ENCODE data around the gene FASN. TPM values are rescaled to one million over a fixed set of nuclear protein-coding genes. Genes with fewer than 3 reads are reported as not detected.

Gene FASN
- total and polyA plus RNA-seq, 2 of the 13 experiments (the other 11 are each of a cell fraction or from before 2014, with no cell fraction given), result 51.7 to 101 TPM

DNA sequence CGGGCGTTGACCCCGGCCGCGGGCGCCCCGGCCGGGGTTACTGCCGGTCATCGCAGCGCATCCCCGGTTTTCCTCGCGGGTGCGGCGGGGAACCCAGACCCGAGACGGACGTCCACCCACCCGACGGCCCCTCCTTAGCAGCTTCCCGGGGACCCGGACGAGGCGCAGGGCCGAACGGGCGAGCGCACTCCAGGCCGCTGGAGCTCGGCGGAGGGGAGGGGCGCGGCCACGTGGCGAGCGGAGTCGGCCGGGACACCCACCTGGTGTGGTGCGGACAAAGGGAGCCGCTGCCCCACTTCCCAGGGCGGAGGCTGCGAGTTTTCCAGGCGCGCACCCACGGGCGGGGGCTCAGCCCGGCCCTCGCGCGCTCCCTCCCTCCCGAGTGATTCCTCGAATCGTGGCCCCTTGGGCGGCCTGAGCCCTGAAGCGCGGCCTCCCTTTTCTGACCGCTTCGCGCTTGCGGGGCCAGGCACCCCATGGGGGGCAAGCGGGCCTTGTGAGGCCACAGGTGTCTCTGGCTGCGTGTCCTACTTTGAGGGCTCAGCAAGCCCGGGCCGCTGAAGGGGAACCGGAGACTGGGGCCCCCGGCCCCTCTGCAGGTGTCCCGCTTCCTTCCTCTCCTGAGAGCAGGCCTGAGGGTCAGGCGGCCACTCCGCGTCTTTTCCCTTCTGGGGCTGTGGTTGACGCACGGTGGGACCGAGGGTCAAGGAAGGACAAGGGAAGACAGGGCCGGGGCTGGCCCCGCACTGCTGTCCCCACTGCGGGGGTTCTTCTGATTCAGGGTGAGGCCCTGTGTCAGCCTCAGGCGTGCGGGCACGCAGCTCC lies 1.1 kb upstream of the FASN start (continued):
- TF ChIP-seq ZNF335 (CRISPR knock-in tag; IDR thresholded peaks at IDR 0.05) (no peak), TBL1XR1 (IDR thresholded peaks at IDR 0.05; ENCODE audit: borderline replicate concordance, low read length, partially characterized antibody) (no peak), ZBTB1 (CRISPR knock-in tag; IDR thresholded peaks at IDR 0.05; ENCODE audit: borderline replicate concordance) (no peak), ZSCAN12 (CRISPR knock-in tag; IDR thresholded peaks at IDR 0.05) (no peak; the same call in 1 of the 2 replicates), ZNF451 (CRISPR knock-in tag; IDR thresholded peaks at IDR 0.05) (no peak), NPAS2 (CRISPR knock-in tag; IDR thresholded peaks at IDR 0.05; ENCODE audit: borderline replicate concordance) (no peak), ARID2 (CRISPR knock-in tag; IDR thresholded peaks at IDR 0.05; ENCODE audit: borderline replicate concordance) (0 out of 2 replicates have a peak, but pooled peaks have one; percentile 38), ZNF343 (CRISPR knock-in tag; IDR thresholded peaks at IDR 0.05) (no peak), ZNF761 (CRISPR knock-in tag; conservative IDR thresholded peaks at IDR 0.05) (no peak), HMG20A (CRISPR knock-in tag; IDR thresholded peaks at IDR 0.05; ENCODE audit: borderline replicate concordance) (no peak), POLR2AphosphoS5 (IDR thresholded peaks at IDR 0.05; ENCODE audit: low read depth, low read length) (no peak), ZMYM2 (CRISPR knock-in tag; IDR thresholded peaks at IDR 0.05) (0 out of 2 replicates have a peak, but pooled peaks have one; percentile 33), KLF16 (CRISPR knock-in tag; IDR thresholded peaks at IDR 0.05) (no peak)
- TF ChIP-seq, protein P1, sequence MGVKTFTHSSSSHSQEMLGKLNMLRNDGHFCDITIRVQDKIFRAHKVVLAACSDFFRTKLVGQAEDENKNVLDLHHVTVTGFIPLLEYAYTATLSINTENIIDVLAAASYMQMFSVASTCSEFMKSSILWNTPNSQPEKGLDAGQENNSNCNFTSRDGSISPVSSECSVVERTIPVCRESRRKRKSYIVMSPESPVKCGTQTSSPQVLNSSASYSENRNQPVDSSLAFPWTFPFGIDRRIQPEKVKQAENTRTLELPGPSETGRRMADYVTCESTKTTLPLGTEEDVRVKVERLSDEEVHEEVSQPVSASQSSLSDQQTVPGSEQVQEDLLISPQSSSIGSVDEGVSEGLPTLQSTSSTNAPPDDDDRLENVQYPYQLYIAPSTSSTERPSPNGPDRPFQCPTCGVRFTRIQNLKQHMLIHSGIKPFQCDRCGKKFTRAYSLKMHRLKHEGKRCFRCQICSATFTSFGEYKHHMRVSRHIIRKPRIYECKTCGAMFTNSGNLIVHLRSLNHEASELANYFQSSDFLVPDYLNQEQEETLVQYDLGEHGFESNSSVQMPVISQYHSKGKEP (CRISPR knock-in tag; IDR thresholded peaks at IDR 0.05), result no peak
- TF ChIP-seq, protein P2, sequence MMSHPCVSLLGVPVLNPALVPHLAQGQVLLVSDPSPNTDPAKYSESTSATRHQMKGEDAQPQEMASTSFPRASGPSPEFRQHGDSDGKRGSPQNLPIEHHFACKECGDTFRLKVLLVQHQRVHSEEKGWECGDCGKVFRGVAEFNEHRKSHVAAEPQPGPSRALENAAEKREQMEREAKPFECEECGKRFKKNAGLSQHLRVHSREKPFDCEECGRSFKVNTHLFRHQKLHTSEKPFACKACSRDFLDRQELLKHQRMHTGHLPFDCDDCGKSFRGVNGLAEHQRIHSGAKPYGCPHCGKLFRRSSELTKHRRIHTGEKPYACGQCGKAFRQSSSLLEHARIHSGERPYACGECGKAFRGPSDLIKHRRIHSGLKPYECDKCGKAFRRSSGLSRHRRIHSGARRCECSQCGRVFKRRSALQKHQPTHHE (CRISPR knock-in tag; IDR thresholded peaks at IDR 0.05; ENCODE audit: borderline replicate concordance), result no peak
- TF ChIP-seq, protein P3, sequence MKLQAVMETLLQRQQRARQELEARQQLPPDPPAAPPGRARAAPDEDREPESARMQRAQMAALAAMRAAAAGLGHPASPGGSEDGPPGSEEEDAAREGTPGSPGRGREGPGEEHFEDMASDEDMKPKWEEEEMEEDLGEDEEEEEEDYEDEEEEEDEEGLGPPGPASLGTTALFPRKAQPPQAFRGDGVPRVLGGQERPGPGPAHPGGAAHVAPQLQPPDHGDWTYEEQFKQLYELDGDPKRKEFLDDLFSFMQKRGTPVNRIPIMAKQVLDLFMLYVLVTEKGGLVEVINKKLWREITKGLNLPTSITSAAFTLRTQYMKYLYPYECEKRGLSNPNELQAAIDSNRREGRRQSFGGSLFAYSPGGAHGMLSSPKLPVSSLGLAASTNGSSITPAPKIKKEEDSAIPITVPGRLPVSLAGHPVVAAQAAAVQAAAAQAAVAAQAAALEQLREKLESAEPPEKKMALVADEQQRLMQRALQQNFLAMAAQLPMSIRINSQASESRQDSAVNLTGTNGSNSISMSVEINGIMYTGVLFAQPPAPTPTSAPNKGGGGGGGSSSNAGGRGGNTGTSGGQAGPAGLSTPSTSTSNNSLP (IDR thresholded peaks at IDR 0.05; ENCODE audit: low read depth, low read length), result no peak
- TF ChIP-seq, protein P4, sequence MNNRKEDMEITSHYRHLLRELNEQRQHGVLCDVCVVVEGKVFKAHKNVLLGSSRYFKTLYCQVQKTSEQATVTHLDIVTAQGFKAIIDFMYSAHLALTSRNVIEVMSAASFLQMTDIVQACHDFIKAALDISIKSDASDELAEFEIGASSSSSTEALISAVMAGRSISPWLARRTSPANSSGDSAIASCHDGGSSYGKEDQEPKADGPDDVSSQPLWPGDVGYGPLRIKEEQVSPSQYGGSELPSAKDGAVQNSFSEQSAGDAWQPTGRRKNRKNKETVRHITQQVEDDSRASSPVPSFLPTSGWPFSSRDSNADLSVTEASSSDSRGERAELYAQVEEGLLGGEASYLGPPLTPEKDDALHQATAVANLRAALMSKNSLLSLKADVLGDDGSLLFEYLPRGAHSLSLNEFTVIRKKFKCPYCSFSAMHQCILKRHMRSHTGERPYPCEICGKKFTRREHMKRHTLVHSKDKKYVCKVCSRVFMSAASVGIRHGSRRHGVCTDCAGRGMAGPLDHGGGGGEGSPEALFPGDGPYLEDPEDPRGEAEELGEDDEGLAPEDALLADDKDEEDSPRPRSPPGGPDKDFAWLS (CRISPR knock-in tag; IDR thresholded peaks at IDR 0.05; ENCODE audit: borderline replicate concordance), result no peak
- TF ChIP-seq, protein P5, sequence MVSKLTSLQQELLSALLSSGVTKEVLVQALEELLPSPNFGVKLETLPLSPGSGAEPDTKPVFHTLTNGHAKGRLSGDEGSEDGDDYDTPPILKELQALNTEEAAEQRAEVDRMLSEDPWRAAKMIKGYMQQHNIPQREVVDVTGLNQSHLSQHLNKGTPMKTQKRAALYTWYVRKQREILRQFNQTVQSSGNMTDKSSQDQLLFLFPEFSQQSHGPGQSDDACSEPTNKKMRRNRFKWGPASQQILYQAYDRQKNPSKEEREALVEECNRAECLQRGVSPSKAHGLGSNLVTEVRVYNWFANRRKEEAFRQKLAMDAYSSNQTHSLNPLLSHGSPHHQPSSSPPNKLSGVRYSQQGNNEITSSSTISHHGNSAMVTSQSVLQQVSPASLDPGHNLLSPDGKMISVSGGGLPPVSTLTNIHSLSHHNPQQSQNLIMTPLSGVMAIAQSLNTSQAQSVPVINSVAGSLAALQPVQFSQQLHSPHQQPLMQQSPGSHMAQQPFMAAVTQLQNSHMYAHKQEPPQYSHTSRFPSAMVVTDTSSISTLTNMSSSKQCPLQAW (CRISPR knock-in tag; IDR thresholded peaks at IDR 0.05), result no peak
- TF ChIP-seq, protein P6, sequence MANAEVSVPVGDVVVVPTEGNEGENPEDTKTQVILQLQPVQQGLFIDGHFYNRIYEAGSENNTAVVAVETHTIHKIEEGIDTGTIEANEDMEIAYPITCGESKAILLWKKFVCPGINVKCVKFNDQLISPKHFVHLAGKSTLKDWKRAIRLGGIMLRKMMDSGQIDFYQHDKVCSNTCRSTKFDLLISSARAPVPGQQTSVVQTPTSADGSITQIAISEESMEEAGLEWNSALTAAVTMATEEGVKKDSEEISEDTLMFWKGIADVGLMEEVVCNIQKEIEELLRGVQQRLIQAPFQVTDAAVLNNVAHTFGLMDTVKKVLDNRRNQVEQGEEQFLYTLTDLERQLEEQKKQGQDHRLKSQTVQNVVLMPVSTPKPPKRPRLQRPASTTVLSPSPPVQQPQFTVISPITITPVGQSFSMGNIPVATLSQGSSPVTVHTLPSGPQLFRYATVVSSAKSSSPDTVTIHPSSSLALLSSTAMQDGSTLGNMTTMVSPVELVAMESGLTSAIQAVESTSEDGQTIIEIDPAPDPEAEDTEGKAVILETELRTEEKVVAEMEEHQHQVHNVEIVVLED (CRISPR knock-in tag; IDR thresholded peaks at IDR 0.05; ENCODE audit: borderline replicate concordance), result peak; percentile 31; the same call in 1 of the 2 replicates

Data from HepG2 (cell line).